ENCODE data around the gene PPFIA3.
A peak's percentile ranks its signal among the peaks of the same experiment; 100 is the strongest.

Gene PPFIA3

DNA sequence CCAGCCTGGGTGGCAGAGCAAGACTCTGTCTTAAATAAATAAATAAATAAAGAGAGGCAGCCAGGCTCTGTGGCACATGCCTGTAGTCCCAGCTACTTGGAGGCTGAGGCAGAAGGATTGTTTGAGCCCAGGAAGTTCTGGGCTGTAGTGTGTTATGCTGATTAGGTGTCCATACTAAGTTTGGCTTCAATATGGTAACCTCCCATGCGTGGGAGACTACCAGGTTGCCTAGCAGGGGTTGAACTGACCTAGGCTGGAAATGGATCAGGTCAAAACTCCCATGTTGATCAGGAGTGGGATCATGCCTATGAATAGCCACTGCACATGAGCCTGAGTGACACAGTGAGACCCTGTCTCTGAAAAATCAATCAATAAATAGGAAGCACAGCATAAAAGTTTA is 38.1 kb upstream of the PPFIA3 start:
- DNase-seq (ENCODE audit: low read depth), result no peak
- TF ChIP-seq, protein P1, sequence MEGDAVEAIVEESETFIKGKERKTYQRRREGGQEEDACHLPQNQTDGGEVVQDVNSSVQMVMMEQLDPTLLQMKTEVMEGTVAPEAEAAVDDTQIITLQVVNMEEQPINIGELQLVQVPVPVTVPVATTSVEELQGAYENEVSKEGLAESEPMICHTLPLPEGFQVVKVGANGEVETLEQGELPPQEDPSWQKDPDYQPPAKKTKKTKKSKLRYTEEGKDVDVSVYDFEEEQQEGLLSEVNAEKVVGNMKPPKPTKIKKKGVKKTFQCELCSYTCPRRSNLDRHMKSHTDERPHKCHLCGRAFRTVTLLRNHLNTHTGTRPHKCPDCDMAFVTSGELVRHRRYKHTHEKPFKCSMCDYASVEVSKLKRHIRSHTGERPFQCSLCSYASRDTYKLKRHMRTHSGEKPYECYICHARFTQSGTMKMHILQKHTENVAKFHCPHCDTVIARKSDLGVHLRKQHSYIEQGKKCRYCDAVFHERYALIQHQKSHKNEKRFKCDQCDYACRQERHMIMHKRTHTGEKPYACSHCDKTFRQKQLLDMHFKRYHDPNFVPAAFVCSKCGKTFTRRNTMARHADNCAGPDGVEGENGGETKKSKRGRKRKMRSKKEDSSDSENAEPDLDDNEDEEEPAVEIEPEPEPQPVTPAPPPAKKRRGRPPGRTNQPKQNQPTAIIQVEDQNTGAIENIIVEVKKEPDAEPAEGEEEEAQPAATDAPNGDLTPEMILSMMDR (conservative IDR thresholded peaks at IDR 0.05; ENCODE audit: low read depth, low read length), result no peak
- H3K4me3 ChIP-seq (ENCODE audit: low read length), result no peak overlapping the region

DNA sequence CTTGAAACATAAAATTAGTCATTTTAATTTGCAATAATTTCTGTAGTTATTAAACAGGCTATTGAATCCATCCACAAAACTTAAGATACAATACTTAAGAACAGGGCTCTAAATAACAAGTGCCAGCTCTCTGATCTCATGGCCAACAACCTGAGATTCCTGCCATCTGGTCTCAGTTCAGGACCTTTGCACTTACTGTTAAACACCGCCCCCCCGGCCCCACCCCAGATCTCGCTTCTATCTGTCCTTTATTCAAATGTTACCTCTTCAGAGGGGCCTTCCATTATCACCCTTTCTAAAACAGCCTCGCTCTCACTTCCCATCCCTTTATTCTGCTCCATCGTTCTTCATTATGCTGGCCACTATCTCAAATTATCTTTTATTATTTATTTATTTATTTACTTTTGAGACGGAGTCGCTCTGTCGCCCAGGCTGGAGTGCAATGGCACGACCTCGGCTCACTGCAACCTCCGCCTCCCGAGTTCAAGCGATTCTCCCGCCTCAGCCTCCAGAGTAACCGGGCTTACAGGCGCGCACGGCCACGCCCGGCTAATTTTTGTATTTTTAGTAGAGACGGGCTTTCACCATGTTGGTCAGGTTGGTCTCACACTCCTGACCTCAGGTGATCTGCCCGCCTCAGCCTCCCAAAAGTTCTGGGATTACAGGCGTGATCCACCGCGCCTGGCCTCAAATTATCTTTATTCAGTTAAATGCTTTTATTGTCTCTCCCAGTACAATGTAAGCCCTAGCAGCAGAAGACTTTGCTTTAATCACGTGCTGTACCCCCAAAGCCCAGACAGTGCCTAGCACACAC is 34.9 kb upstream of the PPFIA3 start:
- TF ChIP-seq, protein P1 (conservative IDR thresholded peaks at IDR 0.05; ENCODE audit: low read depth, low read length), result no peak

DNA sequence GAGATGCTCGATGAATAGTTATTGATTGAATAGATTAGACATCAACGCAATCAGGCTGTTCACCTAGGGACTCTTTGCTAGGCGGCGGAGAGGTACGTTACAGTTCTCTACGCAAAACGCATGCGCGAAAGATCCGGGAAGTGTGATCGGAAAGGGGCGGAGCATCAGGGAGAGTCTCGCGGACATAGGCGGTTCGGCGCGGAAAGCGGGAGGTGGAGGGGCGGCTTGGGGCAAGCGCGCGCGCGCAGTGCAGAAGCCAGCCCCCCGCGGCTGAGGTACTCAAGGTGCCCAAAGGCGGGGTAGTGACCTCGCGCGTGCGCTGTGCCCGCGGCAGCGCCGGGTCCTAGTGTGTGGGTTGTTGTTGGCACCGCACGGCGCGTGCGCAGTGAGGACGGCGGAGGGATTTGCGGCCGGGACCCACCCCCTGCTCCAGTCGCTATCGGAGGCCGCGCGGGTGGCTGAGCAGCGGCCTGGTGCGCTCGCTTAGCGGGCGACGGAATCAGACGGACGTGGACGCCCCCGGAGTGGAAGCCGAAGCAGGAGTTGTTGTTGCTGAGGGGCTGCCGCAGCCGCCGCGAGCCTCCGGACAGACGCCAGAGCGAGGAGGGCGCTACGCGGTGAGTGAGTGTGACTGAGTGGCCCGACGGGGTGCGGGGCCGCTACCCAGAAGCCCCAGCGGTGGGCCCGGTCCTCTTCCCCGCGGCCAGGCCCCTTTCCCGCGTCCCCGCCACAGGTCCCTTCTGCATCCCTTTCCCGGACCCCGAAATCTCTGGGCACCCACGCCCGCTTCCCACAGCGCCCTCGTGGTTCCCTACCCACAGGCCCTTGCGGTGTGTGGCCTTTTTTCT is 34.1 kb upstream of the PPFIA3 start, which contains the start of gene SNRNP70:
Gene SNRNP70, plus strand, starts transcription at position 432 of the 848 bp plus-strand sequence. CDS start 964 bp downstream, outside the sequence.
- TF ChIP-seq, protein P1 (conservative IDR thresholded peaks at IDR 0.05; ENCODE audit: low read depth, low read length), result no peak
- DNase-seq (ENCODE audit: low read depth), result peak; percentile 98
- H3K4me3 ChIP-seq (ENCODE audit: low read length), result peak within 1 kb of the TSS; percentile 92

More for the DNA sequence above, 34.9 kb upstream of the PPFIA3 start:
- H3K4me3 ChIP-seq (ENCODE audit: low read length), result peak overlapping the region; percentile 46
- DNase-seq (ENCODE audit: low read depth), result no peak

DNA sequence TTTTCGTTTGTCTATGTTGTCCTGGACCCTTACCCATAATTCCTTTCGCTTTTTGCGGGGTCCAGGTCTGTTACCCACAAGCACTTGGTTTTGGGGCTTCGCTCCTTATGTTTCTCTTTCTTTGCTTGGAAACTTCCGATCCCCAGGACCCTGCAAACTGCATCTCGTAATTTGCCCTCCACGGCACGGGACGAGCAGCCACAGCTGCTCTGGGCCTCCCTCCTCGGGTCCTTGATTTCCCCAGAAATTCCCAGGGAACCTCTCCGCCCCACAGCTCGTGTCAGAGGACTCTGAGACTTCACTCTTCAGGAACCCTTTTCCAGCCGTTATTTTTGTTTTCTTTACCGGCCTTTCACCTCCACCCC is 33.5 kb upstream of the PPFIA3 start:
- no peak for DNase-seq (ENCODE audit: low read depth)
- H3K4me3 ChIP-seq (ENCODE audit: low read length), result peak overlapping the region; percentile 92
- TF ChIP-seq, protein P1 (conservative IDR thresholded peaks at IDR 0.05; ENCODE audit: low read depth, low read length), result no peak

DNA sequence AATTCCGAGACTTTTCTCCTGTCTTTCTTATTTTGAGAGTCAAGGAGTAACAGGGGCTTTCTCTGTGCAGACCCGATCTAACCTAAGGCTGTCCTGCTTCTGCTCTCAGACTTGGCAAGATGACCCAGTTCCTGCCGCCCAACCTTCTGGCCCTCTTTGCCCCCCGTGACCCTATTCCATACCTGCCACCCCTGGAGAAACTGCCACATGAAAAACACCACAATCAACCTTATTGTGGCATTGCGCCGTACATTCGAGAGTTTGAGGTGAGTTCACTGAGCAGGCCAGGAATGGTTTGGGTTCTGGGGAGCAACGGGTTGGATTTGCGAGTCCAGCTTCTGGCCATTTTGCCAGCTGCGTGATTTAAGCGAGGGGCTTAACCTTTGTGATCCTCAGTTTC is 33.0 kb upstream of the PPFIA3 start:
- peak overlapping the region; percentile 92 for H3K4me3 ChIP-seq (ENCODE audit: low read length)
- TF ChIP-seq, protein P1 (conservative IDR thresholded peaks at IDR 0.05; ENCODE audit: low read depth, low read length), result no peak
- no peak for DNase-seq (ENCODE audit: low read depth)

DNA sequence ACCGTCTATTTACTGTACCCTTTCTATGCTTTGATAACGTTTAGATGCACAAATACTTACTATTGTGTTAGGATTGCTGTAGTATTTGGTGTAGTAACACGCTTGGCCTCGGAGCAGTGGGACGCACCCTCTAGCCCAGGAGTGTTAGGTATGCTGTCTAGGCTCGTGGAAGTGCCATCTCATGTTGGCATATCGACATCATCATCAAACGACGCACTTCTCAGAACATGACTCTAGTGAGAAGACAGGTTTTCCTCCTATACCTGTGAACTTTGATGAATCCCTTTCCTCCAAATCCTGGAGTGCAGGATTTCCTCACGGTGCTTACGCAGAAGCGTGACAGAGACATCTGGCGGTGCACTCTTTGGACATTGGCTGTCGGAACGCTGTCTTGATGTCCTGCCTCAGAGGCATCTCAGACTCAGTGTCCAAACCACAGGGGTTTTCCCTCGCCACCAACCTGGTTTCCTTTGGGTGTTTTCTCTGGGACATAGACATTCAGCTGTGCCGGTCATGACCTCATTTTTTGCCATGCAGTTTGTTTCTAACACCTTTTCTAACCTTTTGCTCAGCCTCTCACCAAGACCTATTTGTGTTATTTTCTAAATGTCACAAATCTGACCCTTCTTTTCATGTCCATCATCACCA is 27.8 kb upstream of the PPFIA3 start:
- TF ChIP-seq, protein P1 (conservative IDR thresholded peaks at IDR 0.05; ENCODE audit: low read depth, low read length), result no peak
- DNase-seq (ENCODE audit: low read depth), result no peak
- H3K4me3 ChIP-seq (ENCODE audit: low read length), result no peak overlapping the region
